Stomach smooth muscle (tissue), 2 donors: Measurements from ENCODE around the gene ABO.
"Not testable (repeated sequence)": the region's sequence is repeated elsewhere in the genome, so short reads cannot be mapped to it uniquely, and the experiment has no call there.

Experiments used
- H3K27ac ChIP-seq: one replicate; pipeline ENCODE4 v1.7.0; 2013; ENCODE audit warnings: mild to moderate bottlenecking, low read length, inconsistent platforms
- H3K27me3 ChIP-seq, 2 donors: one replicate each; pipeline ENCODE4 v1.7.0; 2013; ENCODE audit warnings: low read length in 2 of 2; ENCODE audit not compliant: insufficient read depth in 2 of 2, control insufficient read depth in 1 of 2
- H3K36me3 ChIP-seq, 2 donors: one replicate each; pipeline ENCODE4 v1.7.0; 2013; ENCODE audit warnings: low read length in 2 of 2; ENCODE audit not compliant: control insufficient read depth in 2 of 2, insufficient read depth in 2 of 2
- H3K4me1 ChIP-seq: one replicate; pipeline ENCODE4 v1.7.0; 2013; ENCODE audit warnings: low read length; ENCODE audit not compliant: control insufficient read depth, insufficient read depth
- H3K4me3 ChIP-seq, 2 donors: one replicate each; pipeline ENCODE4 v1.7.0; 2013; ENCODE audit warnings: low read length in 2 of 2
- H3K9ac ChIP-seq, 2 donors: one replicate each; pipeline ENCODE4 v1.7.0; 2013; ENCODE audit warnings: low read length in 2 of 2, mild to moderate bottlenecking in 1 of 2
- H3K9me3 ChIP-seq, 2 donors: one replicate each; pipeline ENCODE4 v1.7.0; 2013; ENCODE audit warnings: low read length in 2 of 2; ENCODE audit not compliant: control insufficient read depth in 2 of 2
- donor health status: healthy.
- donor health status: Pancreatic carcinoma.

Gene ABO

GRCh38 chr9:133306242-133307204 lies 31.5 kb upstream of the ABO start:
- Histone ChIP-seq H3K36me3 (no peaks in the 10 kb centered on the region), H3K27me3 (peaks cover 0 to 12% of the 10 kb centered on the region in 2 donors), H3K4me3 (no peak overlapping the region), H3K9me3 (no peaks in the 10 kb centered on the region), H3K27ac (no peak overlapping the region), H3K9ac (no peak overlapping the region), H3K4me1 (no peaks in the 10 kb centered on the region)

GRCh38 chr9:133305731-133306130 lies 30.7 kb upstream of the ABO start:
- peaks cover 0 to 12% of the 10 kb centered on the region in 2 donors for H3K27me3 ChIP-seq
- H3K36me3 ChIP-seq = no peaks in the 10 kb centered on the region
- no peak overlapping the region for H3K4me3 ChIP-seq
- no peak overlapping the region for H3K9ac ChIP-seq
- H3K9me3 ChIP-seq = no peaks in the 10 kb centered on the region
- H3K4me1 ChIP-seq = no peaks in the 10 kb centered on the region
- H3K27ac ChIP-seq = no peak overlapping the region

GRCh38 chr9:133304477-133305377 lies 29.7 kb upstream of the ABO start:
- Histone ChIP-seq H3K27ac (no peak overlapping the region), H3K9ac (no peak overlapping the region), H3K27me3 (peaks cover 0 to 12% of the 10 kb centered on the region in 2 donors), H3K4me3 (no peak overlapping the region), H3K9me3 (no peaks in the 10 kb centered on the region), H3K4me1 (no peaks in the 10 kb centered on the region), H3K36me3 (no peaks in the 10 kb centered on the region)

- Histone ChIP-seq H3K4me1 (no peaks in the 10 kb centered on the region), H3K4me3 (no peak overlapping the region), H3K27ac (no peak overlapping the region), H3K9ac (no peak overlapping the region), H3K9me3 (no peaks in the 10 kb centered on the region), H3K27me3 (peaks cover 0 to 9% of the 10 kb centered on the region in 2 donors), H3K36me3 (no peaks in the 10 kb centered on the region)
Observed at GRCh38 chr9:133304158-133304470, 29.1 kb upstream of the ABO start.

- H3K4me1 ChIP-seq = no peaks in the 10 kb centered on the region
- no peak overlapping the region for H3K4me3 ChIP-seq
- H3K27me3 ChIP-seq = peaks cover 0 to 9% of the 10 kb centered on the region in 2 donors
- H3K27ac ChIP-seq = no peak overlapping the region
- H3K36me3 ChIP-seq = no peaks in the 10 kb centered on the region
- no peaks in the 10 kb centered on the region for H3K9me3 ChIP-seq
- H3K9ac ChIP-seq = no peak overlapping the region
Observed at GRCh38 chr9:133303266-133304157, 28.5 kb upstream of the ABO start.

GRCh38 chr9:133301253-133302230 lies 26.5 kb upstream of the ABO start:
- H3K4me1 ChIP-seq = no peaks in the 10 kb centered on the region

GRCh38 chr9:133299996-133300395 lies 25.0 kb upstream of the ABO start:
- H3K4me3 ChIP-seq, H3K9ac ChIP-seq, H3K36me3 ChIP-seq, H3K27ac ChIP-seq, H3K4me1 ChIP-seq, H3K27me3 ChIP-seq, H3K9me3 ChIP-seq: not testable (repeated sequence)

More at GRCh38 chr9:133301253-133302230, 26.5 kb upstream of the ABO start:
- Histone ChIP-seq H3K27ac (no peak overlapping the region), H3K27me3 (peaks cover 0 to 9% of the 10 kb centered on the region in 2 donors), H3K4me3 (no peak overlapping the region), H3K9ac (no peak overlapping the region), H3K36me3 (no peaks in the 10 kb centered on the region), H3K9me3 (no peaks in the 10 kb centered on the region)

- no peaks in the 10 kb centered on the region for H3K4me1 ChIP-seq
- H3K27ac ChIP-seq = no peak overlapping the region
- H3K9me3 ChIP-seq = no peaks in the 10 kb centered on the region
- H3K9ac ChIP-seq = no peak overlapping the region
- H3K27me3 ChIP-seq = no peaks in the 10 kb centered on the region
- H3K36me3 ChIP-seq = no peaks in the 10 kb centered on the region
- no peak overlapping the region for H3K4me3 ChIP-seq
Observed at GRCh38 chr9:133294257-133294656, 19.3 kb upstream of the ABO start.

GRCh38 chr9:133290751-133291302 lies 15.8 kb upstream of the ABO start:
- H3K27ac ChIP-seq = no peak overlapping the region
- no peaks in the 10 kb centered on the region for H3K36me3 ChIP-seq
- H3K9ac ChIP-seq = no peak overlapping the region
- H3K4me1 ChIP-seq = no peaks in the 10 kb centered on the region
- H3K27me3 ChIP-seq = no peaks in the 10 kb centered on the region
- no peak overlapping the region for H3K4me3 ChIP-seq
- no peaks in the 10 kb centered on the region for H3K9me3 ChIP-seq
